Naive thymus-derived CD4-positive, alpha-beta T cell (primary cell): Measurements from ENCODE around the gene AGFG2. TPM values are rescaled to one million over a fixed set of nuclear protein-coding genes. Genes with fewer than 3 reads are reported as not detected.

Experiments used
- ATAC-seq: fragments of 150-1000 bp; cut with Tn5 transposase; 2 replicates; pipeline ENCODE4 v1.10.0; 2021; ENCODE audit warnings: mild to moderate bottlenecking, moderate library complexity
- CTCF ChIA-PET: fragments of 350-600 bp; sonication (Branson Sonifier 250); formaldehyde crosslinking; loops from one replicate; lab custom pipeline; 2021; ENCODE audit warnings: antibody characterized with exemption; lab: Charles Lee
- POLR2A ChIA-PET: fragments of 350-600 bp; sonication (Branson Sonifier 250); formaldehyde crosslinking; loops from one replicate; lab custom pipeline; 2021; ENCODE audit warnings: antibody characterized with exemption, inconsistent platforms; lab: Charles Lee
- DNase-seq, 9 donors: peaks; one replicate each; pipeline versions ENCODE4 v3.0.0 to v3.0.0-alpha.2; 2020 to 2022; ENCODE audit warnings: mixed read lengths in 1 of 9
- H3K27ac ChIP-seq: one replicate; pipeline ENCODE4 v1.7.0; 2013; ENCODE audit warnings: mild to moderate bottlenecking, low read depth, low read length, moderate library complexity
- H3K27me3 ChIP-seq, 2 donors: one replicate each; pipeline ENCODE4 v1.7.0; 2013; ENCODE audit warnings: low read length in 2 of 2, mild to moderate bottlenecking in 2 of 2, moderate library complexity in 2 of 2; ENCODE audit not compliant: control insufficient read depth in 2 of 2, insufficient read depth in 2 of 2
- H3K36me3 ChIP-seq, 3 experiments: 1 replicate in 2 of 3; 2 replicates in 1 of 3; pipeline ENCODE4 v1.7.0; 2013; ENCODE audit warnings: low read length in 3 of 3, mild to moderate bottlenecking in 3 of 3, moderate library complexity in 1 of 3; ENCODE audit not compliant: insufficient read depth in 3 of 3, control insufficient read depth in 2 of 3
- H3K4me1 ChIP-seq, 2 donors: one replicate each; pipeline ENCODE4 v1.7.0; 2013; ENCODE audit warnings: low read length in 2 of 2, mild to moderate bottlenecking in 2 of 2, moderate library complexity in 1 of 2; ENCODE audit not compliant: control insufficient read depth in 2 of 2, insufficient read depth in 2 of 2
- H3K4me3 ChIP-seq: 2 replicates; pipeline ENCODE4 v1.7.0; 2013; ENCODE audit warnings: mild to moderate bottlenecking, low read length
- H3K9me3 ChIP-seq, 3 experiments: 1 replicate in 2 of 3; 2 replicates in 1 of 3; pipeline ENCODE4 v1.7.0; 2013; ENCODE audit warnings: low read length in 3 of 3; ENCODE audit not compliant: control insufficient read depth in 2 of 3
- H3K27ac Mint-ChIP-seq, 9 donors: one replicate each; pipeline ENCODE4 v1.8.0; 2020 to 2022; ENCODE audit warnings: mixed read lengths in 9 of 9, mild to moderate bottlenecking in 8 of 9, moderate library complexity in 5 of 9, inconsistent platforms in 2 of 9
- H3K27me3 Mint-ChIP-seq, 5 donors: one replicate each; pipeline ENCODE4 v1.8.0; 2021 to 2022; ENCODE audit warnings: mixed read lengths in 5 of 5, mild to moderate bottlenecking in 1 of 5
- H3K36me3 Mint-ChIP-seq, 5 donors: one replicate each; pipeline ENCODE4 v1.8.0; 2020 to 2022; ENCODE audit warnings: mixed read lengths in 5 of 5, mild to moderate bottlenecking in 3 of 5, inconsistent platforms in 1 of 5
- H3K4me1 Mint-ChIP-seq, 7 donors: one replicate each; pipeline ENCODE4 v1.8.0; 2020 to 2022; ENCODE audit warnings: mixed read lengths in 7 of 7, mild to moderate bottlenecking in 3 of 7, inconsistent platforms in 1 of 7
- H3K4me3 Mint-ChIP-seq, 10 donors: one replicate each; pipeline ENCODE4 v1.8.0; 2020 to 2022; ENCODE audit warnings: mild to moderate bottlenecking in 10 of 10, mixed read lengths in 10 of 10, moderate library complexity in 6 of 10, inconsistent platforms in 2 of 10
- H3K9me3 Mint-ChIP-seq, 11 donors: one replicate each; pipeline ENCODE4 v1.8.0; 2020 to 2022; ENCODE audit warnings: mixed read lengths in 11 of 11, mild to moderate bottlenecking in 4 of 11, inconsistent platforms in 1 of 11, moderate library complexity in 1 of 11
- intact Hi-C, 2 donors: fragments of 100-400 bp; cut with micrococcal nuclease; formaldehyde crosslinking; loops; one replicate each; pipeline ENCODE4 v1.15.1; 2023
- polyA plus RNA-seq, 2 donors: library from polyadenylated mRNA; unstranded; fragments of 300-500 nt; fragmentation: Illumina TruSeq; gene quantifications; one replicate each; pipeline ENCODE4 v1.2.3, GENCODE V29; 2021
- total RNA-seq, 6 experiments: library from RNA in 5 of 6; stranded (reverse) in 5 of 6; gene quantifications; 1 replicate in 5 of 6; 2 replicates in 1 of 6; pipeline ENCODE4 v1.2.3 and lab custom pipeline; 2021 to 2026

Gene AGFG2
- total and polyA plus RNA-seq, 7 experiments from 2014 or later = 5.7 to 42.4 (median 23.2) TPM

DNA sequence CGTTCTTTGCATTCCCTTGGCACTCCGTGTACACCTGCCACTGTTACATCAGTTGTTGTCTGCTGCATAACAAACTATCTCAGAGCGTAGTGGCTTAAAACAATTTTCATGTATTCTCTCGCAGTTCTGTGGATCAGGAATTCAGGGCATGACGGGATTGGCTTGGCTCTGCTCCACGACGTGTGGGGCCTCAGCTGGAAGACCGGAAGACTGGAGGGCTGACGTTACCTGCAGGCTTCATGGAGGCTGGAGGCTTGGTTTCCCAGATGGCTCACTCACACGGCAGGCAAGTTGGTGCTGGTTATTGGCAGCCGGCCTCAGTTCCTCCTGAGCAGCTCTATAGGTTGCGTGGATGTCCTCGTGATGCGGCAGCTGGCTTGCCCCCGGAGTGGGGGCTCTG lies 29.8 kb upstream of the AGFG2 start:
- Mint-ChIP-seq H3K4me3 (no peak overlapping the region), H3K36me3 (no peaks in the 10 kb centered on the region), H3K9me3 (peaks cover 0 to 2% (median 0%) of the 10 kb centered on the region in 11 donors), H3K4me1 (peaks cover 4 to 15% (median 8%) of the 10 kb centered on the region in 7 donors), H3K27ac (no peak overlapping the region), H3K27me3 (peaks cover 0 to 7% (median 0%) of the 10 kb centered on the region in 5 donors)
- ChIA-PET CTCF (interaction anchor here (0.6 kb wide), 1 partner anchor 164 kb away, joined by 4 read pairs; no protein-coding TSS in a partner anchor), POLR2A (interaction anchor here (0.8 kb wide), 1 partner anchor 36 kb away, joined by 3 read pairs; no protein-coding TSS in a partner anchor)
- H3K36me3 ChIP-seq = no peaks in the 10 kb centered on the region
- no peaks in the 10 kb centered on the region for H3K27me3 ChIP-seq
- no peak overlapping the region for H3K27ac ChIP-seq
- no peak for DNase-seq
- no peak overlapping the region for H3K4me3 ChIP-seq
- no peak for ATAC-seq
- H3K4me1 ChIP-seq = no peaks in the 10 kb centered on the region
- H3K9me3 ChIP-seq = no peaks in the 10 kb centered on the region
- intact Hi-C loops = no loop called here

DNA sequence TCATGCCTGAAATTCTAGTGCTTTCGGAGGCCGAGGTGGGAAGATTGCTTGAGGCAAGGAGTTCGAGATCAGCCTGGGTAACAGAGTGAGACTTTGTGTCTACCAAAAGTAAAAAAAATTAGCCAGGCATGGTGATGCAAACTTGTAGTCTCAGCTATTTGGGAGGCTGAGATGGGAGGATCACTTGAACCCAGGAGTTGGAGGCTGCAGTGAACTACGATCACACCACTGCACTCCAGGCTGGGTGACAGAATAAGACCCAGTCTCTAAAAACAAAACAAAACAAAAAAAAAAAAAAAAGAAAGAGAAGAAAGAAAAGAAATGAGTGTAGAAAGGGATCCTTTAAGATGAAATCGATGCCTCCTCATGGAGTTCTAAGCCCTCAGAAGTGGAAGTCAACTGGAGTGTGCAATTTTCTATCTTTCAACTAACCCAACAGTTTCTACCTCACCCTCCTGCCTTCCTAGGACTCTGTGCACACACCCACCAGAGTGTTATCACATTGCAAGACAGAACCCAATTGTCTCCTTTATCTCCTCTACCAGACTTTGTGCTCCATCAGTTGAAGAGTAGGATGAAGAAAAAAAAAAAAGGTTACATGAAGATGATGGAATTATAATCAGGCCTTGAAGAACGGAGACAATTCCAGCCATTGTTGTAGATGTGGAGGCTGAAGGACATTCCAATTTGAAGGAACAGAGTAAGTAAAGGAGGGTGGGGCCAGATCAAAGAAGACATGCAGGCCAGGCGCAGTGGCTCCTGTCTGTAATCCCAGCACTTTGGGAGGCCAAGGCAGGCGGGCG lies 28.4 kb upstream of the AGFG2 start:
- Histone ChIP-seq H3K27me3 (no peaks in the 10 kb centered on the region), H3K4me1 (peaks cover 3 to 9% of the 10 kb centered on the region in 2 donors), H3K36me3 (no peaks in the 10 kb centered on the region), H3K9me3 (no peaks in the 10 kb centered on the region), H3K27ac (no peak overlapping the region), H3K4me3 (no peak overlapping the region)
- H3K27ac Mint-ChIP-seq = peak overlapping the region in 3 of 9 donors; percentile 3 to 63 (median 45)
- peaks cover 0 to 2% (median 0%) of the 10 kb centered on the region in 11 donors for H3K9me3 Mint-ChIP-seq
- DNase-seq (no peak), ATAC-seq (no peak)
- no peak overlapping the region for H3K4me3 Mint-ChIP-seq
- peaks cover 12 to 23% (median 17%) of the 10 kb centered on the region in 7 donors for H3K4me1 Mint-ChIP-seq
- ChIA-PET POLR2A (no interaction called here), CTCF (no interaction called here)
- intact Hi-C loops = no loop called here
- peaks cover 0 to 7% (median 0%) of the 10 kb centered on the region in 5 donors for H3K27me3 Mint-ChIP-seq
- H3K36me3 Mint-ChIP-seq = no peaks in the 10 kb centered on the region

DNA sequence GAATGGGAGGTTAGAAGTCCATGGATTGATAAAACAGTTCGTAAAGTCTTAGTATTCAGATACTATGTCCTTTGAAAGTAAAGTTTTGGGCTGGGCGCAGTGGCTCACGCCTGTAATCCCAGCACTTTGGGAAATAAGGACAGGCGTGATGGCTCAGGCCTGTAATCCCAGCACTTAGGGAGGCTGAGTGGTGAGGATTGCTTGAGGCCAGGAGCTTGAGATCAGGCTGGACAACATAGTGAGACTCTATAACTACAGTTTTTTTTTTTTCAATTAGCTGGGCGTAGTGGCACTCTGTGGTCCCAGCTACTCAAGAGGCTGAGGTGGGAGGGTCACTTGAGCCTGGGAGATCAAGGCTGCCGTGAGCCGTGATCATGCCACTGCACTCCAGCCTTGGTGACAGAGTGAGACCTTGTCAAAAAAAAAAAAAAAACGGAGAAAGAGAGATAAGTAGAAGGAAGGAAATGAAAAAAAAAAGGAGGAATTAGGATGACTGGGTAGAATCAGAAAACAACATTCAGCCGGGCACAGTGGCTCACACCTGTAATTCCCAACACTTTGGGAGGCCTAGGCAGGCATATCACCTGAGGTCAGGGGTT lies 25.7 kb upstream of the AGFG2 start:
- Mint-ChIP-seq H3K27ac (peak overlapping the region in 2 of 9 donors; percentile 55 to 73), H3K27me3 (peaks cover 0 to 4% (median 0%) of the 10 kb centered on the region in 5 donors), H3K36me3 (no peaks in the 10 kb centered on the region), H3K4me1 (peaks cover 19 to 41% (median 31%) of the 10 kb centered on the region in 7 donors), H3K4me3 (peak overlapping the region in 3 of 10 donors; percentile 7 to 32 (median 12)), H3K9me3 (no peaks in the 10 kb centered on the region)
- ChIA-PET CTCF (interaction anchor here (0.6 to 0.7 kb wide), 2 partner anchors 20 to 434 kb away, joined by 3 to 6 read pairs; no protein-coding TSS in a partner anchor), POLR2A (no interaction called here)
- ATAC-seq = no peak
- H3K9me3 ChIP-seq = no peaks in the 10 kb centered on the region
- H3K4me3 ChIP-seq = no peak overlapping the region
- DNase-seq = no peak
- H3K4me1 ChIP-seq = peaks cover 23 to 29% of the 10 kb centered on the region in 2 donors
- H3K27me3 ChIP-seq = no peaks in the 10 kb centered on the region
- H3K36me3 ChIP-seq = no peaks in the 10 kb centered on the region
- H3K27ac ChIP-seq = no peak overlapping the region
- intact Hi-C loops = no loop called here

- Mint-ChIP-seq H3K9me3 (no peaks in the 10 kb centered on the region), H3K27me3 (peaks cover 0 to 3% (median 0%) of the 10 kb centered on the region in 5 donors), H3K4me3 (peak overlapping the region in 7 of 10 donors; percentile 51 to 77 (median 63)), H3K27ac (peak overlapping the region in 6 of 9 donors; percentile 66 to 92 (median 83)), H3K4me1 (peaks cover 20 to 50% (median 31%) of the 10 kb centered on the region in 7 donors), H3K36me3 (no peaks in the 10 kb centered on the region)
- Histone ChIP-seq H3K27me3 (no peaks in the 10 kb centered on the region), H3K9me3 (no peaks in the 10 kb centered on the region), H3K36me3 (no peaks in the 10 kb centered on the region), H3K4me1 (peaks cover 23 to 29% of the 10 kb centered on the region in 2 donors), H3K4me3 (no peak overlapping the region), H3K27ac (no peak overlapping the region)
- ChIA-PET POLR2A (interaction anchor here (1.0 to 1.7 kb wide), 5 partner anchors 8 to 71 kb away, joined by 3 to 8 read pairs (median 3); partner anchors contain the start of genes FBXO24 and LRCH4), CTCF (interaction anchor here (0.6 to 1.6 kb wide), 6 partner anchors 32 to 628 kb away, joined by 3 to 13 read pairs (median 4); no protein-coding TSS in a partner anchor)
- intact Hi-C loops = no loop called here
- DNase-seq (no peak), ATAC-seq (no peak)
These were observed 23.9 kb upstream of the AGFG2 start for GRCh38 chr7:100515072-100515532.

DNA sequence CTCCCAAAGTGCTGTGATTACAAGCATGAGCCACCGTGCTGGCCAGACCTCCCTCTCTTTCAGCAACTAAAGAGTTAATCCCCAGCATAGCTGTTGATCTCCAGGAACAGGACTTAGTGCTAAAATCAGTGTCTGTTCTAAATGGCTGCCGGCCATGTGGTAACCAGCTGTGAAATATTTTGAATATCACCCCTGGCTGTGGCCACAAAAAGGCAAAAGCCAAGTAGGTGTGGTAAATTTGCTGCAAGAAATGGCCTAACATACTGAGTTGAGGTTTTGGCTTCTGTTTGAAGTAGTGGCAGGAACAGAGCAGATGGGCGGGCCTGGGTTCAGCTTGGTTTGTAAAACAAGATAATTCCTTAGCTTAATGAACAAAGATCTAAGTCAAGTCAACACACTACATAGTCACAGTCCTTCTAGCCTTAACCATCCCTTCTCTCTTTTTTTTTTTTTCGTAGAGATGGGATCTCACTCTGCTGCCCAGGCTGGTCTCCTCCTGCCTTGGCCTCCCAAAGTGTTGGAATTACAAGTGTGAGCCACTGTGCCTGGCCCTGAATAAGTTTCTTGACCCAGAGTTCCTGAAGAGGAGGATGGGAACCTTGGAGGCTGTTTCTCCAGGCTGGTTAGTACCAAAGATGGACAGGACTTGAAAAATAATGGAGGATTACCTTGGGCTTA lies 22.7 kb upstream of the AGFG2 start:
- no peaks in the 10 kb centered on the region for H3K36me3 Mint-ChIP-seq
- DNase-seq = peak in 7 of 9 donors; percentile 34 to 70 (median 55)
- H3K27ac ChIP-seq = peak overlapping the region; percentile 52
- no peaks in the 10 kb centered on the region for H3K9me3 Mint-ChIP-seq
- H3K4me1 ChIP-seq = peaks cover 23 to 29% of the 10 kb centered on the region in 2 donors
- no peaks in the 10 kb centered on the region for H3K36me3 ChIP-seq
- H3K27me3 Mint-ChIP-seq = peaks cover 0 to 3% (median 0%) of the 10 kb centered on the region in 5 donors
- H3K4me3 ChIP-seq = peak overlapping the region; percentile 41
- no peaks in the 10 kb centered on the region for H3K9me3 ChIP-seq
- intact Hi-C loops = loop anchor here (1.0 to 2.0 kb wide), 6 partner anchors 23 to 43 kb away; partner anchors contain the start of genes AGFG2 (in 2 of the 2) and TSC22D4 (in 2 of the 2)
- H3K4me1 Mint-ChIP-seq = peaks cover 23 to 55% (median 33%) of the 10 kb centered on the region in 7 donors
- CTCF ChIA-PET = interaction anchor here (0.6 to 1.6 kb wide), 7 partner anchors 17 to 52 kb away, joined by 3 to 13 read pairs (median 4); no protein-coding TSS in a partner anchor
- peak overlapping the region; percentile 51 to 79 (median 74) for H3K4me3 Mint-ChIP-seq
- H3K27ac Mint-ChIP-seq = peak overlapping the region; percentile 38 to 92 (median 81)
- no peaks in the 10 kb centered on the region for H3K27me3 ChIP-seq
- ATAC-seq = peak; percentile 89
- POLR2A ChIA-PET = interaction anchor here (0.9 to 1.7 kb wide), 13 partner anchors 9 to 70 kb away, joined by 3 to 13 read pairs (median 3); partner anchors contain the start of genes AGFG2, FBXO24 and LRCH4
